Measurements from ENCODE around the gene PTTG1IP.
"Not testable (repeated sequence)": the region's sequence is repeated elsewhere in the genome, so short reads cannot be mapped to it uniquely, and the experiment has no call there.

The PTTG1IP gene

GRCh38 chr21:44883250-44883649, 9.8 kb upstream of the PTTG1IP start:
- DNase-seq (ENCODE audit: low read depth in 2 of 2), result no peak

GRCh38 chr21:44881198-44881872, 7.8 kb upstream of the PTTG1IP start:
- no peak for DNase-seq (ENCODE audit: low read depth in 2 of 2)

GRCh38 chr21:44880405-44881197, 7.1 kb upstream of the PTTG1IP start:
- DNase-seq (ENCODE audit: low read depth in 2 of 2), result no peak

- DNase-seq (ENCODE audit: low read depth in 2 of 2), result not testable (repeated sequence)
These were observed 5.7 kb upstream of the PTTG1IP start for GRCh38 chr21:44879238-44879637.

GRCh38 chr21:44878053-44878982, 4.8 kb upstream of the PTTG1IP start:
- DNase-seq (ENCODE audit: low read depth in 2 of 2), result no peak

GRCh38 chr21:44876849-44877575, 3.5 kb upstream of the PTTG1IP start:
- DNase-seq (ENCODE audit: low read depth in 2 of 2), result no peak

- DNase-seq (ENCODE audit: low read depth in 2 of 2), result no peak
These were observed 1.8 kb upstream of the PTTG1IP start for GRCh38 chr21:44875316-44875700.

- DNase-seq (ENCODE audit: low read depth in 2 of 2), result no peak
These were observed 1.2 kb upstream of the PTTG1IP start for GRCh38 chr21:44874497-44875315.

GRCh38 chr21:44874240-44874496, 678 bp upstream of the PTTG1IP start:
- DNase-seq (ENCODE audit: low read depth in 2 of 2), result no peak

- DNase-seq (ENCODE audit: low read depth in 2 of 2), result no peak
These were observed 688 bp downstream of the PTTG1IP start for GRCh38 chr21:44872649-44873355.

- DNase-seq (ENCODE audit: low read depth in 2 of 2), result no peak
These were observed 1.2 kb downstream of the PTTG1IP start for GRCh38 chr21:44872323-44872648.

GRCh38 chr21:44871576-44872269, 1.8 kb downstream of the PTTG1IP start:
- no peak for DNase-seq (ENCODE audit: low read depth in 2 of 2)

- DNase-seq (ENCODE audit: low read depth in 2 of 2), result no peak
These were observed 2.6 kb downstream of the PTTG1IP start for GRCh38 chr21:44870748-44871495.

GRCh38 chr21:44869781-44870747, 3.4 kb downstream of the PTTG1IP start:
- DNase-seq (ENCODE audit: low read depth in 2 of 2), result no peak

- no peak for DNase-seq (ENCODE audit: low read depth in 2 of 2)
These were observed 4.8 kb downstream of the PTTG1IP start for GRCh38 chr21:44868707-44869106.

GRCh38 chr21:44867999-44868700, 5.3 kb downstream of the PTTG1IP start:
- DNase-seq (ENCODE audit: low read depth in 2 of 2), result no peak

GRCh38 chr21:44867464-44867863, 6.0 kb downstream of the PTTG1IP start:
- no peak for DNase-seq (ENCODE audit: low read depth in 2 of 2)

Data from activated CD4-positive, alpha-beta T cell treated with anti-CD3 and anti-CD28 coated beads for 24 hours (primary cell).